Measurements from ENCODE around the gene CLDN7. TPM values are rescaled to one million over a fixed set of nuclear protein-coding genes. Genes with fewer than 3 reads are reported as not detected.

CLDN7 gene, protein sequence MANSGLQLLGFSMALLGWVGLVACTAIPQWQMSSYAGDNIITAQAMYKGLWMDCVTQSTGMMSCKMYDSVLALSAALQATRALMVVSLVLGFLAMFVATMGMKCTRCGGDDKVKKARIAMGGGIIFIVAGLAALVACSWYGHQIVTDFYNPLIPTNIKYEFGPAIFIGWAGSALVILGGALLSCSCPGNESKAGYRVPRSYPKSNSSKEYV
- total RNA-seq: under 1 TPM in 1 of 2 experiments, not detected in 1; 0.29 TPM

DNA sequence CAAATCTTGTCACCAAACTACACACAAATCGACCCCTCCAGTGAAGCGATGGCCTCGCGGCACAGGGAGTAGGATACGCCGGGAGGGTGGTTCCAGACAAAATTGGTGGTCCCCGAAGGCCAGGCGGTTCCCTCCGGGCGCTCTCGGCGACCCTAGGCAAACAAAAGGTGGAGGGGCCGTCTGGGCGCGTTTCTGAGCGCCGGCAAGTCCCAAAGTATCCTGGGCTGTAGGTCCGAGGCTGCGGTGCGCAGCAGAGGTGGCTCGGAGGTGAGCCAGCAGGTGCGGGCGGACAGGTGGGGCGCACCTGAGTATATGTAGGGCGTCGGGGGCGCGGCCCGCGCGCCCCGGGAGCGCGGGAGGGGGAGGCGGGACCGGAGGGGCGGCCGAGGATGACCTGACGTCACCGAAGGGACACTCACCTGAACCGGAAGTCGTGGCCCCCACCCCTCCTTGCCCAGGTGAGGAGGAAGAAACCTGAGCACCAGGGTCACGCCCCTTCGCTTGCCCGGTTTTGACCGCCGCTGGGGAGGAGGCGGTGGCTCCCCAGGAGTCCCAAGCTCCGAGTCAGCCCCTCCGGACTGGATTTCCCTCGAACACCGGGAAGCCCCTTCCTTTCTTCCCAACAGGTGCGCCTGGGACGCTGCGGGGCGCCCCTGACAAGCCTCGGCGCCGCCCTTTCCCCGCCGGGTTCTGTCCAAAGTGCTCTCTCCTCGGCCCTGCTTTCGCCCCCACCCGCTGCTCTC is at the start of gene CLDN7:
Gene CLDN7 (minus strand): TSS at position 287 of the 743 bp plus-strand sequence. CDS start 435 bp downstream, outside the sequence.
- Mint-ChIP-seq H3K4me1 (peaks cover 26% of the 10 kb centered on the region), H3K36me3 (ENCODE audit: low read depth) (peaks cover 6% of the 10 kb centered on the region), H3K4me3 (peak within 1 kb of the TSS; percentile 58), H3K9me3 (no peaks in the 10 kb centered on the region), H3K27ac (peak within 1 kb of the TSS; percentile 64), H3K27me3 (peaks cover 33% of the 10 kb centered on the region)
- CTCF ChIA-PET: no interaction called here
- POLR2A ChIA-PET: interaction anchor here (0.5 kb wide), 1 partner anchor 87 kb away, joined by 4 read pairs; no protein-coding TSS in a partner anchor
- DNase-seq: no peak

- Mint-ChIP-seq H3K4me3 (peak overlapping the region; percentile 96), H3K27ac (no peak overlapping the region), H3K36me3 (ENCODE audit: low read depth) (peaks cover 62% of the 10 kb centered on the region), H3K4me1 (peaks cover 63% of the 10 kb centered on the region), H3K27me3 (no peaks in the 10 kb centered on the region), H3K9me3 (no peaks in the 10 kb centered on the region)
- CTCF ChIA-PET: interaction anchor here (0.7 to 1.8 kb wide), 5 partner anchors 10 to 249 kb away, joined by 3 to 6 read pairs (median 4); no protein-coding TSS in a partner anchor
- POLR2A ChIA-PET: no interaction called here
- no peak for DNase-seq
These were observed 48.9 kb upstream of the CLDN7 start for GRCh38 chr17:7311110-7311705.

DNA sequence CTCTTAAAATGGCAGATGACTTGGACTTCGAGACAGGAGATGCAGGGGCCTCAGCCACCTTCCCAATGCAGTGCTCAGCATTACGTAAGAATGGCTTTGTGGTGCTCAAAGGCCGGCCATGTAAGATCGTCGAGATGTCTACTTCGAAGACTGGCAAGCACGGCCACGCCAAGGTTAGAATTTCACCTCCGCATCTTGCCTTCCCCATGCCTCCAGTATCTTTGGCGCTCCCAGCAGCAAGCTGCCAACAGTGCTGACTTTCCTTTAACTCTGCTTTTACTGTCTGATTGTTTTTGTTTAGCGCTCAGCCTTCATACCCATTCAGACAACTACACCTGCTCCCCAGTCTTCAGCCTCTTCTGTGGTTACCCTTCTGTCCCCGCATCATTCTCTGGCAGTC is 47.4 kb upstream of the CLDN7 start:
- ChIA-PET POLR2A (interaction anchor here (0.5 to 0.6 kb wide), 2 partner anchors 64 to 139 kb away, joined by 3 to 5 read pairs; no protein-coding TSS in a partner anchor), CTCF (interaction anchor here (1.1 to 1.8 kb wide), 4 partner anchors 12 to 25 kb away, joined by 3 to 6 read pairs (median 4); no protein-coding TSS in a partner anchor)
- Mint-ChIP-seq H3K4me1 (peaks cover 61% of the 10 kb centered on the region), H3K4me3 (peak overlapping the region; percentile 96), H3K27ac (peak overlapping the region; percentile 99), H3K36me3 (ENCODE audit: low read depth) (peaks cover 58% of the 10 kb centered on the region), H3K27me3 (no peaks in the 10 kb centered on the region), H3K9me3 (no peaks in the 10 kb centered on the region)
- DNase-seq: no peak

DNA sequence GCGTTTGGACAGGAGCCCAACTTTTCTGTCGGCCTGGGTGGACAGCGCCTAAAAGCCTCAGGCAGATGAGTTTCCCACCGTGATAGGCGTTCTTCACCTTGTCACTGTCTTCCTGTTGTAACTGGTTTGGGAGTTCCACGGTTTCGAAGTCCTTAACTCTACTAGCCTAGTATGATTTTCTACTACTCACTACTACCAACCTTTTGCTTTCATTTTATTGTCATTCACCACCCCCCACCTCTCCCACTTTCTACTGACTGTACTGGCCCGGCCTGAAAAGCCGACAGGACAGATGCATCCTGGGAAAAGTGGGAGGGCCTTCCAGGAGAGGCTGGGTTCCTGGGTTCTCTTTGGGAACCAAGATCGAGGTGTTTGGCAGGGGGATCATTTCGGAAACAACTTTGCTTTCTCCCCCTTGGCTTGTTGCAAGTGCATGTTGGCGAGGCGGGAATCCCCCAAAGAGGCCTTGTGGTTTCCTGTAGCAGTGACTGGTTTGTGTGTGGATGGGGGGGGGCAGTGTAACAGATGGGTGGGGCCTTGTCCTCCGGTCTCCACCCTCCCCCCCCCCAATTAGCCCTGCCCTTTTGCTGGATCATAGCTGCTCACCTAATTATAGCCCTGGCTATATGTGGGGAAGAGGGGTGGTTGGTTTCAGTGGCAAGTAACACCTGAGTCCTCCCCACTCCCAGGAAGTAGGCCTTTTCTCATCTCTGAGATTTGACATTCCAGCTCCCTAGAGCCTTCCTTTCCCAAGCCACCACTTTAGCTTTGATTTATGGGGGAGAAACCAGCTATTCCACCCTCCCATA is 46.6 kb upstream of the CLDN7 start:
- CTCF ChIA-PET: interaction anchor here (1.0 to 1.8 kb wide), 4 partner anchors 12 to 88 kb away, joined by 3 to 6 read pairs (median 3); no protein-coding TSS in a partner anchor
- DNase-seq: peak; percentile 89
- Mint-ChIP-seq H3K27me3 (no peaks in the 10 kb centered on the region), H3K4me3 (peak overlapping the region; percentile 96), H3K9me3 (no peaks in the 10 kb centered on the region), H3K36me3 (ENCODE audit: low read depth) (peaks cover 52% of the 10 kb centered on the region), H3K27ac (peak overlapping the region; percentile 99), H3K4me1 (peaks cover 53% of the 10 kb centered on the region)
- POLR2A ChIA-PET: interaction anchor here (0.6 kb wide), 1 partner anchor 64 kb away, joined by 5 read pairs; no protein-coding TSS in a partner anchor

DNA sequence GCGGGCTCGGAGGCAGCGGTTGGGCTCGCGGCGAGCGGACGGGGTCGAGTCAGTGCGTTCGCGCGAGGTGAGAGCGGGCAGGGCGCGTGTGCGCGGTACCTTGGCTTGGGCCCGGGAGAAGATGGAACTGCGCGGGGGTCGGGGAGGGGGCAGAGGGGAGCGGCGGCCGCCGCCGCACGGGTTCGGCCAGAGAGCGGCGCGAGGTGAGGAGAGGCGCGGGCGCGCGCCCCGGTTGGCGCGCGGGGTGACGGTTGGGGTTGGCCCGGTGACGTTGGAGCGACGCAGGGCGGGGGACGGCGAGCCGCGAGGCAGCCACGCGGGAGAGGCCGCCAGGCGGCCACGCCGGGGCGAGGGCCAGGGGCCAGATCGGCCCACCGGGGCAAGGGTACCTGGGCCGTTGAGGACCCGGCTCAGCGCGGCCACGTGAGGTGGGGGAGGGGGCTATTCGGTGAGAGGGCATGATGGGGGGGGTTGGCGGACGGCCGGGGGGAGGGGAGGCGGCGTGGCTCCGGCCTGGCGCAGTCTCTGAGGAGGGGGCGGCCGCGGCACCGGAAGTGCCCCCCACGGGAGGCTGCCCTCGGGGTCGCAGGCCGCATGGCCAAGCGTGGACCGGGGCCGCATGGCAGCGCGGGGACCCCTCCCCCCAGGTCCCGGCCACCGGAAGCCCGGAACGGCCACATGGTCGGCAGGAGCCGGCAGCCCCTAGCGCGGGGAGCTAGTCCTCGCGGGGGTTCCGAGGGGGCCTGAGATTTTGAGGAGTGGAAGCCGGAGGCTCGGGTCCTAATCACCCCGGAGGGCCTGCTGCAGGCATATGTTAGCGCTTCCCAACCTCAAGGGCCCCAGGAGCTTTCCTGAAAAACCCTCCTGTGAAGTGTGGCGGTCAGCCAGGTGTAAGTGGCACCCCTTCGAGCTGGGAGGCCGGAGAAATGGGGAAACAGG is 45.7 kb upstream of the CLDN7 start:
- H3K36me3 Mint-ChIP-seq (ENCODE audit: low read depth): peaks cover 44% of the 10 kb centered on the region
- ChIA-PET POLR2A (no interaction called here), CTCF (interaction anchor here (1.0 to 1.8 kb wide), 4 partner anchors 11 to 87 kb away, joined by 3 to 6 read pairs (median 3); no protein-coding TSS in a partner anchor)
- H3K27ac Mint-ChIP-seq: peak overlapping the region; percentile 99
- H3K4me1 Mint-ChIP-seq: peaks cover 45% of the 10 kb centered on the region
- H3K4me3 Mint-ChIP-seq: peak overlapping the region; percentile 96
- H3K27me3 Mint-ChIP-seq: no peaks in the 10 kb centered on the region
- peak; percentile 56 for DNase-seq
- no peaks in the 10 kb centered on the region for H3K9me3 Mint-ChIP-seq

DNA sequence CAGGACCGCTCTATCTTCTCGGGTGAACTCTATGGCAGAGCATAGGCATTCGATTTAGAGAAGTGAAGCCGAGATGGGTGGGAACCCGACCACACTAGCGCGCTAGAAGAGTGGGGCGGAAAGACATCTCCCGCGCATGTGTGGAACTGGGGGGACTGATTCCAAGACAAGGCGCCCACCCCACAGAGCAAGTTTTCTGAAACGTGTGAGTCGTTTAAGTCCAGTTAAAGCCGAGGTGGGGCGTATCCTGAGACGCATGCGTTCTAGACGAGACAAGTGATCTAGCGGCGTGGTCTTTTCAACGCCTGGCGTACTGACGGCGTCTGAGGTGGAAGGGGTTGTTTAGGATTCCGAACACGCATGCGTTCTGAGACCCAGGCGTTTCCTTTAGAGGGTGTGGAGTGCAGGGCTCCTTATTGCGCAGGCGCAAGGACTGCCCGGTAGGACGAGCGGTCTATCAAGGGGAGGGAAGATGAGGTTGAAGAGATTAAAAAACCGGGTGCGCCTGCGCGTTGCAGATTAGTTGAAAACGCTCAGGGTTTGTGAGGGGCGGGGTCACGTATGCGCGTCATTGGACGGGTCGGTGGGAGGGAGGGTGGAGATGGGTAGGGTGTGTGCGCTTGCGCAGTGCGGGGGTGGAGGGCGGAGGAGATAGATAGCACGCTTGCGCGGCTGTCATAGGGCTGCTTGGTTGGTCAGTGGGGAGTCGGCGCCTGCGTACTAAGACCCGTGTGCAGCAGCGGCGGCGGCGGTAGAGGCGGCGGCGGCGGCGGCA is 44.8 kb upstream of the CLDN7 start, which contains the start of gene EIF5A:
Gene EIF5A (plus strand): TSS at position 718 of the 775 bp plus-strand sequence. CDS start 2,008 bp downstream, outside the sequence.
- DNase-seq: peak; percentile 100
- H3K36me3 Mint-ChIP-seq (ENCODE audit: low read depth): peaks cover 35% of the 10 kb centered on the region
- peaks cover 38% of the 10 kb centered on the region for H3K4me1 Mint-ChIP-seq
- POLR2A ChIA-PET: no interaction called here
- H3K9me3 Mint-ChIP-seq: no peaks in the 10 kb centered on the region
- H3K27me3 Mint-ChIP-seq: no peaks in the 10 kb centered on the region
- peak within 1 kb of the TSS; percentile 96 for H3K4me3 Mint-ChIP-seq
- CTCF ChIA-PET: no interaction called here
- peak within 1 kb of the TSS; percentile 99 for H3K27ac Mint-ChIP-seq

DNA sequence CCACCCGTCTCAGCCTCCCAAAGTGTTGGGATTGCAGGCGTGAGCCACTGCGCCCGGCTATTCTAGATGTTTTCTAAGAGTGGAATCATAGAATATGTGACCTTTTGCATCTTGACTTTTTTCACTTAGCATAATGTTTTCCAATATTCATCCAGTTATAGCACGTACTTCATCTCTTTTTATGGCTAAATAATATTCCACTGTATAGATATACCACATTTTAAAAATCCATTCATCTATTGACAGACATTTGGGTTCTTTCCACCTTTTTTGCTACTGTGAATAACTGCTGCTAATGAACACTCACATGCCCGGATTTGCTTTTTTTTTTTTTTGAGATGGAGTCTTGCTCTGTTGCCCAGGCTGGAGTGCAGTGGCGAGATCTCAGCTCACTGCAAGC is 41.9 kb upstream of the CLDN7 start:
- Mint-ChIP-seq H3K27ac (no peak overlapping the region), H3K27me3 (peaks cover 8% of the 10 kb centered on the region), H3K4me3 (no peak overlapping the region), H3K36me3 (ENCODE audit: low read depth) (peaks cover 10% of the 10 kb centered on the region), H3K9me3 (no peaks in the 10 kb centered on the region), H3K4me1 (peaks cover 12% of the 10 kb centered on the region)
- ChIA-PET CTCF (interaction anchor here (0.6 to 2.8 kb wide), 3 partner anchors 8 to 18 kb away, joined by 8 to 14 read pairs (median 11); no protein-coding TSS in a partner anchor), POLR2A (interaction anchor here (0.6 kb wide), 1 partner anchor 15 kb away, joined by 3 read pairs; no protein-coding TSS in a partner anchor)
- DNase-seq: no peak

DNA sequence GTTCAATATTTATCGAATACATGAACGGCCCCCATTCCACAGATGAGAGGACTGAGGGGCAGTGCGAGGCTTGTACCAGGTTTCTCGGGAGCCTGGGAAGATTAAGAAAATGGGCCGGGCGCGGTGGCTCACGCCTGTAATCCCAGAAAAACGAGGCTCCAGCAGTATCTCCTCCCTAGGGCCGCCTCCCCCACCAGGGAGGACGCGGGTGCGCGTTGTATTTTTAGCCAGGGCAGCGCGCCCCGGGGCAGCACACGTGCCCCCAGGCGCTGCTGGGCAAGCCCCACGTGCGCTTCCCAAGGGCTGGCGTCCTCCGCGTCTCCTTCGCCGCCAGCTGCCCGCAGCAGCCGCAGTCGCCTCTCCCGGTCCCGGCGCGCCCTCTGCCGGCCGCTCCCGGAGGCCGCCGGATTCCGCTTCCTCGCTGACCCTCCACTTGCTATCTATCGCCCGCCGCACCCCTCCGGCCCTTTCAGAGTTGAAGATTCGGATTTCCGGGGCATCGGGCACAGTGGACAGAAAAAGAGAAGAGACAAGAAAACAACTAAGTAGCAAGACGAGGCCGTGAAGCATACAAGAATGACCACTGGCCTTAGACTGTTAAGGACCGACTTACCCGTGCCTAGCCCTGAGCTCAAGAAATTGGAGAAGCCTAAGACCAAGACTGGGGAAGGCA is 34.0 kb upstream of the CLDN7 start:
- Mint-ChIP-seq H3K4me1 (peaks cover 26% of the 10 kb centered on the region), H3K27me3 (peaks cover 42% of the 10 kb centered on the region), H3K36me3 (ENCODE audit: low read depth) (no peaks in the 10 kb centered on the region), H3K9me3 (no peaks in the 10 kb centered on the region), H3K27ac (no peak overlapping the region), H3K4me3 (peak overlapping the region; percentile 19)
- DNase-seq: peak; percentile 62
- ChIA-PET CTCF (interaction anchor here (0.6 to 5.9 kb wide), 25 partner anchors 9 to 250 kb away, joined by 3 to 48 read pairs (median 4); partner anchors contain the start of genes ACADVL, ASGR1, CTDNEP1 and DLG4), POLR2A (no interaction called here)

DNA sequence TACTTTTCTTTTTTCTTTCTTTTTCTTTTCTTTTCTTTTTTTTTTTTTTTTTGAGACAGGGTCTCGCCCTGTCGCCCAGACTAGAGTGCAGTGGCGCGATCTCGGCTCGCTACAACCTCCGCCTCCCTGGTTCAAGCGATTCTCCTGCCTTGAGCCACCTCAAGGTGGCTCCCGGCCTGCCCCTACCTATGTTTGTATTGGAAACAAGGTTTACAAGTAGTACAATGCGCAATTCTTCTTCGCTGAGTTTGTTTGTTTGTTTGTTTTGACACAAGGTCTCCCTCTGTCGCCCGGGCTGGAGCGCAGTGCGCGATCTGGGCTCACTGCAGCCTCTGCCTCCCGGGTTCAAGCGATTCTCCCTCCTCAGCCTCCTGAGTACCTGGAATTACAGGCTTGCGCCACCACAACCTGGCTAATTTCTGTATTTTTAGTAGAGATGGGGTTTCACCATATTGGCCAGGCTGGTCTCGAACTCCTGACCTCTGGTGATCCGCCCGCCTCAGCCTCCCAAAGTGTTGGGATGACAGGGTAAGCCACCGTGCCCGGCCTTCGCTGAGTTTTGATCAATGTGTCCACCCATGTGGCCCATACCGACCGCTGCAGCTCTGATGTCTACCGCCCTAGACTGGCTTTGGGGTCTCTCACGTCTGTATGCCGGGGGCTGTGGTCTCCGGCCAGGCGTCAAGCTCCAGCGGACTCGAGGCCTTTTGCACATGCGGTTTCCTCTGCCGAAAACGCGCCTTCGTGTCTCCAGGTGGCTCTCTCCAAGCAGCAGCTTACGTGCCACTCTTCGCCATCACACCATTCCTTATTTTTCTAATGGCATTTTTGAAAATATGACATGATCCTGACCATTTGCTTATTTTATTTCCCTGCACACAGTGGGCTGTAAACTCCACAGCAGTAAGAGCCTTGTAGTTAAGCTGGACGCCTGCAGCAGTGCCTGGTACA is 33.2 kb upstream of the CLDN7 start:
- peaks cover 45% of the 10 kb centered on the region for H3K27me3 Mint-ChIP-seq
- CTCF ChIA-PET: interaction anchor here (0.6 to 5.9 kb wide), 23 partner anchors 10 to 249 kb away, joined by 3 to 48 read pairs (median 4); partner anchors contain the start of genes ACADVL, ASGR1, CTDNEP1 and DLG4
- peak overlapping the region; percentile 85 for H3K27ac Mint-ChIP-seq
- no peak for DNase-seq
- H3K4me3 Mint-ChIP-seq: peak overlapping the region; percentile 73
- POLR2A ChIA-PET: no interaction called here
- H3K36me3 Mint-ChIP-seq (ENCODE audit: low read depth): no peaks in the 10 kb centered on the region
- H3K4me1 Mint-ChIP-seq: peaks cover 26% of the 10 kb centered on the region
- no peaks in the 10 kb centered on the region for H3K9me3 Mint-ChIP-seq

Data from activated CD4-positive, alpha-beta T cell treated with anti-CD3 and anti-CD28 coated beads, Interleukin-2, amount 10 ng/mL, durations not matched to agents 7 days and 5 days (primary cell).